ENCODE results near the gene ERCC3. TPM values are rescaled to one million over a fixed set of nuclear protein-coding genes. Genes with fewer than 3 reads are reported as not detected.
"Not testable (repeated sequence)": the region's sequence is repeated elsewhere in the genome, so short reads cannot be mapped to it uniquely, and the experiment has no call there.

Gene ERCC3
- total RNA-seq, 6 donors from 2014 or later, result 32.1 to 178 (median 49.8) TPM

DNA sequence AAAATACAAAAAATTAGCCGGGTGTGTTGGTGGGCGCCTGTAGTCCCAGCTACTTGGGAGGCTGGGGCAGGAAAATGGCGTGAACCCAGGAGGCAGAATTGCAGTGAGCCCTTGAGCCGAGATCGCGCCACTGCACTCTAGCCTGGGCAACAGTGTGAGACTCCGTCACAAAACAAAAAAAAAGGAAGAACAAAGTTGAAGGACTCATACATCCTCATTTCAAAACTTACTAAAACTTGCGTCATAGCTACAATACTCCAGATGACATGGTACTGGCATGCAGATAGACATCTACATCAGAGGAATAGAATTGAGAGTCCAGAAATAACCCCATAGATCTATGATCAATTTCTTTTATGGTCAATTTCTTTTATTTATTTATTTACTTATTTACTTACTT lies 60.2 kb downstream of the ERCC3 start:
- H3K27ac ChIP-seq, result no peak overlapping the region
- no peaks in the 10 kb centered on the region for H3K4me1 ChIP-seq
- DNase-seq (no peak), ATAC-seq (ENCODE audit: low FRiP score in 2 of 2) (peak in 1 of 2 donors; percentile 42)
- H3K4me3 ChIP-seq, result no peak overlapping the region
- 83 to 87% methylated on average over 8 of the region's 8 CpGs for WGBS, 2 donors
- H3K9me3 ChIP-seq, result peaks cover 0 to 9% (median 4%) of the 10 kb centered on the region in 4 donors
- H3K27me3 ChIP-seq, result no peaks in the 10 kb centered on the region
- no peaks in the 10 kb centered on the region for H3K36me3 ChIP-seq
- TF ChIP-seq EP300 (IDR thresholded peaks at IDR 0.05), result no peak
- TF ChIP-seq, protein P1, sequence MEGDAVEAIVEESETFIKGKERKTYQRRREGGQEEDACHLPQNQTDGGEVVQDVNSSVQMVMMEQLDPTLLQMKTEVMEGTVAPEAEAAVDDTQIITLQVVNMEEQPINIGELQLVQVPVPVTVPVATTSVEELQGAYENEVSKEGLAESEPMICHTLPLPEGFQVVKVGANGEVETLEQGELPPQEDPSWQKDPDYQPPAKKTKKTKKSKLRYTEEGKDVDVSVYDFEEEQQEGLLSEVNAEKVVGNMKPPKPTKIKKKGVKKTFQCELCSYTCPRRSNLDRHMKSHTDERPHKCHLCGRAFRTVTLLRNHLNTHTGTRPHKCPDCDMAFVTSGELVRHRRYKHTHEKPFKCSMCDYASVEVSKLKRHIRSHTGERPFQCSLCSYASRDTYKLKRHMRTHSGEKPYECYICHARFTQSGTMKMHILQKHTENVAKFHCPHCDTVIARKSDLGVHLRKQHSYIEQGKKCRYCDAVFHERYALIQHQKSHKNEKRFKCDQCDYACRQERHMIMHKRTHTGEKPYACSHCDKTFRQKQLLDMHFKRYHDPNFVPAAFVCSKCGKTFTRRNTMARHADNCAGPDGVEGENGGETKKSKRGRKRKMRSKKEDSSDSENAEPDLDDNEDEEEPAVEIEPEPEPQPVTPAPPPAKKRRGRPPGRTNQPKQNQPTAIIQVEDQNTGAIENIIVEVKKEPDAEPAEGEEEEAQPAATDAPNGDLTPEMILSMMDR (IDR thresholded peaks at IDR 0.05), result no peak
- no peak for TF ChIP-seq POLR2A (IDR thresholded peaks at IDR 0.05)
- no peak for TF ChIP-seq POLR2AphosphoS5 (IDR thresholded peaks at IDR 0.05)

DNA sequence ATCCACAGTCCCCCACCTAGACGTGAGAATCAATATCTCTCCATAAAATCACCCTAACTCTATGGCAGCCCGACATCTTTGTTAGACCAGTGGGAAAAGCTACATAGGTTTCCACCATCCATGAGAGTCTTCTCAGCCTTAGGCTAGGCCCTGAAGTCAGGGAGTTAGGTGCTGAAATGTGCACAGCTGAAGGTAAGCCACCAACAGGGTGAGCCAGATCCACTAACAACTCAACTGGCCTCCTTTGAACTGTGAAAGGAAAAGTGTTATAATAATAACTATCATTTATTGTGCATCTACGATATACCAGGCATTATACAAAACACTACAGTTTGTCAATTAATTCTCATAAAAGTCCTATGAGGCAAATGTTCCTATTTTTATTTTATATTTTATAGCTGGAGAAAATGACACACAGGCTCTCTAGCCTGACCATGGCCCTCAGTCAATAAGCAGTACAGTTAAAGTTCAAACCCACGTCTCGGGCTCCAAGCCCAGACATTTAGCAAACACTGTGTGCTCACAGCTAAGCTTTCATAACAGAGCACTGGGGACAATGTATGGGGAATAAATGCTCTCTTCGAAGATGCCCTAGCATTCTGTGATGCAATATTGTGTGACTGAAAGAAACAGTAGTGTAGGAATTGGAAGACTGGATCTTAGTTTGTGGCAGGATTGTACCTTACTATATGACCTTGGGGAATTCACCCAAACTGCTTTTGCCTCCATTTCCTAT lies 62.6 kb downstream of the ERCC3 start:
- Histone ChIP-seq H3K27me3 (no peaks in the 10 kb centered on the region), H3K27ac (no peak overlapping the region), H3K36me3 (no peaks in the 10 kb centered on the region), H3K4me3 (no peak overlapping the region), H3K9me3 (no peaks in the 10 kb centered on the region), H3K4me1 (peaks cover 0 to 10% (median 2%) of the 10 kb centered on the region in 4 donors)
- TF ChIP-seq EP300 (IDR thresholded peaks at IDR 0.05), result no peak
- TF ChIP-seq POLR2AphosphoS5 (IDR thresholded peaks at IDR 0.05), result no peak
- TF ChIP-seq, protein P1 (IDR thresholded peaks at IDR 0.05), result no peak
- no peak for TF ChIP-seq POLR2A (IDR thresholded peaks at IDR 0.05)
- 85 to 88% methylated on average over 6 of the region's 6 CpGs for WGBS, 2 donors
- DNase-seq (no peak), ATAC-seq (ENCODE audit: low FRiP score in 2 of 2) (no peak)

DNA sequence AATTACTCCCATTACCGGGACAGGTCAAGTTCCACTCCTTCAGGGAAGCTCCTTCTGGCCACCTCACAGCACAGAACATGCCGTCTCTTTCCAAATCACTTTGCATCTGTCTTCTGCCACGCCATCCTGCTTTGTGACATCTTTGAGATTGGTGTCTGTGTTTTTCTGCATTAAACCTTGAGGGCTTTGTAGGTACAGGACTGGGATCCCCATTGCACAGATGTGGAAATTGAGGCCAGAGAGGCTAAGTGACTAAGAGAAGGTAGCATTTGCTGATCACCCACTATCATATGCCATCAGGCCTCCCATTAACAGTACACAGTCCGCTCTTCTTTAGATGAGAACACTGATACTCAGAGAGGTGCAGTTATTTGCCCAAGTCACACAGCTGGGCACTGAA lies 64.4 kb downstream of the ERCC3 start:
- DNase-seq, result no peak
- Histone ChIP-seq H3K36me3 (no peaks in the 10 kb centered on the region), H3K27ac (no peak overlapping the region), H3K27me3 (no peaks in the 10 kb centered on the region), H3K4me1 (peaks cover 0 to 15% (median 6%) of the 10 kb centered on the region in 4 donors), H3K9me3 (no peaks in the 10 kb centered on the region), H3K4me3 (no peak overlapping the region)
- WGBS, 2 donors, result 94 to 98% methylated on average over 4 of the region's 4 CpGs
- ATAC-seq (ENCODE audit: low FRiP score in 2 of 2), result no peak
- TF ChIP-seq, protein P1 (IDR thresholded peaks at IDR 0.05), result no peak
- TF ChIP-seq POLR2A (IDR thresholded peaks at IDR 0.05), result no peak
- no peak for TF ChIP-seq EP300 (IDR thresholded peaks at IDR 0.05)
- no peak for TF ChIP-seq POLR2AphosphoS5 (IDR thresholded peaks at IDR 0.05)

DNA sequence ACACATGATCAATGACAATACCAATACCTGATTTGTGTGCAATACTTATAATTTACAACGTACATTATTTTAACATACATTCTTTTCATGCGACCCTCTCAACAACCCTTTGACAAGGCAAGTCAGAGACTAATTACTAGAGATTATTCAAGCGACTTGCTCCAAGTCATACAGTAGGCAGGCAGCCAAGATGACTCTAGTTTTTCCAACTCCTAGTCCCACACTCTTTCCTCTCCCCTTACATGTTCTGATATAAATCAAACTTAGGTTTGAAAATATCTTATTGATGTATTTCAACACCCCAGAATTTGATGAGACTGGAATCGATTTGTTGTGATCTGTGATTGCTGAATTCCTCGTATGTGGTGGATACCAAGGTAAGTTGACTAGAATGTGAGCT lies 65.8 kb downstream of the ERCC3 start:
- Histone ChIP-seq H3K9me3 (no peaks in the 10 kb centered on the region), H3K27me3 (no peaks in the 10 kb centered on the region), H3K27ac (no peak overlapping the region), H3K36me3 (no peaks in the 10 kb centered on the region), H3K4me3 (no peak overlapping the region), H3K4me1 (peaks cover 0 to 15% (median 6%) of the 10 kb centered on the region in 4 donors)
- ATAC-seq (ENCODE audit: low FRiP score in 2 of 2), result no peak
- no peak for DNase-seq
- WGBS, 2 donors, result 76 to 77% methylated on average over 5 of the region's 5 CpGs
- TF ChIP-seq POLR2AphosphoS5 (IDR thresholded peaks at IDR 0.05) (no peak), EP300 (IDR thresholded peaks at IDR 0.05) (no peak), POLR2A (IDR thresholded peaks at IDR 0.05) (no peak)
- TF ChIP-seq, protein P1 (IDR thresholded peaks at IDR 0.05), result no peak

DNA sequence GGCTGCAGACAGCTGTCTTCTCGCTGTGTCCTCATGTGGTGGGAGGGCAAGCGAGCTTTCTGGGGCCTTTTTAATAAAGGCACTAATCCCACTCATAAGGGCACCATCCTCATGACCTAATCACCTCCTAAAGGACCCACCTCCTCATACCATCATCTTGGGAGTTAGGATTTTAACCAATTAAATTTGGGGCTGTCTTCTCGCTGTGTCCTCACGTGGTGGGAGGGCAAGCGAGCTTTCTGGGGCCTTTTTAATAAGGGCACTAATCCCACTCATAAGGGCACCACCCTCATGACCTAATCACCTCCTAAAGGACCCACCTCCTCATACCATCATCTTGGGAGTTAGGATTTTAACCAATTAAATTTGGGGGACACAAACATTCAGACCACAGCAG lies 66.7 kb downstream of the ERCC3 start:
- H3K4me3 ChIP-seq; H3K9me3 ChIP-seq; ATAC-seq (ENCODE audit: low FRiP score in 2 of 2); H3K27me3 ChIP-seq; H3K36me3 ChIP-seq; DNase-seq: not testable (repeated sequence)
- H3K27ac ChIP-seq, result peak overlapping the region in 2 of 4 donors; percentile 28 to 54
- H3K4me1 ChIP-seq, result peaks cover 0 to 15% (median 6%) of the 10 kb centered on the region in 4 donors
- WGBS, 2 donors, result 94 to 95% methylated on average over 5 of the region's 5 CpGs

Measured in upper lobe of left lung (tissue), 6 donors.